SK-N-SH treated with all-trans-retinoic acid at 6 μM for 48 hours (cell line): ENCODE data around the gene EHD4.

Experiments used
- ATAC-seq: fragments of 200-7000 bp; cut with Tn5 transposase; 3 replicates; pipeline ENCODE4 v1.9.1; 2020; ENCODE audit warnings: mild to moderate bottlenecking, moderate library complexity
- ARNTL ChIP-seq: fragments of 450-650 bp; formaldehyde crosslinking; IDR thresholded peaks from 2 replicates; pipeline ENCODE4 v1.5.0; 2020; ENCODE audit warnings: low read depth, mild to moderate bottlenecking, moderate library complexity, borderline replicate concordance
- BACH2 ChIP-seq: fragments of 250-450 bp; sonication (Bioruptor Pico); IDR thresholded peaks from 2 replicates; pipeline ENCODE4 v1.9.0; 2021; ENCODE audit warnings: mild to moderate bottlenecking, borderline replicate concordance
- CREB5 ChIP-seq: fragments of 250-450 bp; sonication (Bioruptor Pico); IDR thresholded peaks from 2 replicates; pipeline ENCODE4 v1.5.1; 2020; ENCODE audit warnings: low read depth, mild to moderate bottlenecking, moderate library complexity
- CSDC2 ChIP-seq: fragments of 250-450 bp; sonication (Bioruptor Pico); IDR thresholded peaks from 2 replicates; pipeline ENCODE4 v1.5.0; 2020; ENCODE audit warnings: mild to moderate bottlenecking, moderate library complexity
- CSRNP3 ChIP-seq: fragments of 250-450 bp; sonication (Bioruptor Pico); IDR thresholded peaks from 2 replicates; pipeline ENCODE4 v1.5.1; 2021; ENCODE audit warnings: mild to moderate bottlenecking, moderate library complexity
- ESRRG ChIP-seq: fragments of 250-450 bp; sonication (Bioruptor Pico); IDR thresholded peaks from 2 replicates; pipeline ENCODE4 v1.6.1; 2021; ENCODE audit warnings: mild to moderate bottlenecking
- GLIS3 ChIP-seq: fragments of 250-450 bp; sonication (Bioruptor Pico); IDR thresholded peaks from 2 replicates; pipeline ENCODE4 v1.5.0; 2020; ENCODE audit warnings: mild to moderate bottlenecking, moderate library complexity
- ISL1 ChIP-seq: fragments of 250-450 bp; sonication (Bioruptor Pico); IDR thresholded peaks from 2 replicates; pipeline ENCODE4 v2.1.2; 2022; ENCODE audit warnings: mild to moderate bottlenecking, moderate library complexity
- OSR1 ChIP-seq: fragments of 250-450 bp; sonication (Bioruptor Pico); IDR thresholded peaks from 2 replicates; pipeline ENCODE4 v1.8.0; 2022; ENCODE audit warnings: moderate library complexity, mild to moderate bottlenecking, inconsistent platforms
- PATZ1 ChIP-seq: fragments of 250-450 bp; sonication (Bioruptor Pico); IDR thresholded peaks from 2 replicates; pipeline ENCODE4 v1.8.0; 2020; ENCODE audit warnings: mild to moderate bottlenecking, moderate library complexity, borderline replicate concordance
- POU6F1 ChIP-seq: fragments of 250-450 bp; sonication (Bioruptor Pico); IDR thresholded peaks from 2 replicates; pipeline ENCODE4 v1.8.0; 2021; ENCODE audit warnings: low read depth, mild to moderate bottlenecking, moderate library complexity, borderline replicate concordance
- PPARA ChIP-seq: fragments of 250-450 bp; sonication (Bioruptor Pico); IDR thresholded peaks from 2 replicates; pipeline ENCODE4 v1.5.0; 2020; ENCODE audit warnings: mild to moderate bottlenecking, borderline replicate concordance
- RARB ChIP-seq: fragments of 250-450 bp; sonication (Bioruptor Pico); IDR thresholded peaks from 2 replicates; pipeline ENCODE4 v1.8.0; 2021; ENCODE audit warnings: mild to moderate bottlenecking, moderate library complexity
- TCF4 ChIP-seq: fragments of 250-450 bp; sonication (Bioruptor Pico); IDR thresholded peaks from 2 replicates; pipeline ENCODE4 v1.8.0; 2021; ENCODE audit warnings: mild to moderate bottlenecking, moderate library complexity, borderline replicate concordance
- TOX ChIP-seq: fragments of 250-450 bp; sonication (Bioruptor Pico); IDR thresholded peaks from 2 replicates; pipeline ENCODE4 v1.8.0; 2021; ENCODE audit warnings: mild to moderate bottlenecking, moderate library complexity, borderline replicate concordance
- ZC3H10 ChIP-seq: fragments of 250-450 bp; sonication (Bioruptor Pico); IDR thresholded peaks from 2 replicates; pipeline ENCODE4 v1.5.1; 2021; ENCODE audit warnings: mild to moderate bottlenecking, moderate library complexity
- ZFP3 ChIP-seq: fragments of 250-450 bp; sonication (Bioruptor Pico); IDR thresholded peaks from 2 replicates; pipeline ENCODE4 v1.5.0; 2020; ENCODE audit warnings: mild to moderate bottlenecking, moderate library complexity
- ZFP30 ChIP-seq: fragments of 450-650 bp; formaldehyde crosslinking; IDR thresholded peaks from 2 replicates; pipeline ENCODE4 v1.5.0; 2022; ENCODE audit warnings: mild to moderate bottlenecking, moderate library complexity
- ZNF565 ChIP-seq: fragments of 450-650 bp; formaldehyde crosslinking; conservative IDR thresholded peaks from 2 replicates; pipeline ENCODE4 v1.5.0; 2020; ENCODE audit warnings: low read depth, mild to moderate bottlenecking, moderate library complexity
- ZNF70 ChIP-seq: fragments of 450-650 bp; formaldehyde crosslinking; IDR thresholded peaks from 2 replicates; pipeline ENCODE4 v1.5.0; 2020; ENCODE audit warnings: mild to moderate bottlenecking, moderate library complexity

The EHD4 gene

GRCh38 chr15:41899854-41900442 is 72.4 kb downstream of the EHD4 start (continued):
- TF ChIP-seq PPARA (CRISPR knock-in tag) (no peak), ZC3H10 (CRISPR knock-in tag) (no peak), CREB5 (CRISPR knock-in tag) (no peak), TOX (no peak)
- TF ChIP-seq, all 23 proteins: peak for 0

GRCh38 chr15:41897363-41897799 is 75.0 kb downstream of the EHD4 start:
- no peak for ATAC-seq
- TF ChIP-seq ZNF70 (no peak), TOX (no peak), ZFP30 (no peak), RARB (CRISPR knock-in tag) (no peak), ZNF565 (CRISPR knock-in tag) (no peak), CSDC2 (CRISPR knock-in tag) (no peak), PATZ1 (CRISPR knock-in tag) (no peak), POU6F1 (CRISPR knock-in tag) (no peak), CREB5 (CRISPR knock-in tag) (no peak), OSR1 (CRISPR knock-in tag) (no peak), ZFP3 (CRISPR knock-in tag) (no peak), CSRNP3 (CRISPR knock-in tag) (no peak), ESRRG (CRISPR knock-in tag) (no peak)

GRCh38 chr15:41896566-41896965 is 75.8 kb downstream of the EHD4 start:
- TF ChIP-seq OSR1 (CRISPR knock-in tag) (no peak), TCF4 (CRISPR knock-in tag) (no peak), PPARA (CRISPR knock-in tag) (no peak), POU6F1 (CRISPR knock-in tag) (no peak), ISL1 (no peak), ZNF565 (CRISPR knock-in tag) (no peak), ZFP30 (no peak), ZC3H10 (CRISPR knock-in tag) (no peak)

GRCh38 chr15:41895957-41896356 is 76.4 kb downstream of the EHD4 start:
- ATAC-seq: no peak
- no peak for TF ChIP-seq ARNTL (CRISPR knock-in tag)
- no peak for TF ChIP-seq RARB (CRISPR knock-in tag)
- no peak for TF ChIP-seq BACH2 (CRISPR knock-in tag)
- TF ChIP-seq TOX: no peak
- TF ChIP-seq ISL1: no peak
- no peak for TF ChIP-seq ZFP3 (CRISPR knock-in tag)
- TF ChIP-seq GLIS3 (CRISPR knock-in tag): no peak
- no peak for TF ChIP-seq ZNF70
- TF ChIP-seq POU6F1 (CRISPR knock-in tag): no peak
- no peak for TF ChIP-seq CREB5 (CRISPR knock-in tag)
- TF ChIP-seq TCF4 (CRISPR knock-in tag): no peak
- TF ChIP-seq PPARA (CRISPR knock-in tag): no peak

More at GRCh38 chr15:41896566-41896965, 75.8 kb downstream of the EHD4 start:
- ATAC-seq: no peak
